ENCODE results near the gene CARS2. TPM values are rescaled to one million over a fixed set of nuclear protein-coding genes. Genes with fewer than 3 reads are reported as not detected.

CARS2 gene
- total and polyA plus RNA-seq, 2 of the 8 experiments (the other 6 are each of a cell fraction or from before 2014, with no cell fraction given), result 47.7 to 55.9 TPM

DNA sequence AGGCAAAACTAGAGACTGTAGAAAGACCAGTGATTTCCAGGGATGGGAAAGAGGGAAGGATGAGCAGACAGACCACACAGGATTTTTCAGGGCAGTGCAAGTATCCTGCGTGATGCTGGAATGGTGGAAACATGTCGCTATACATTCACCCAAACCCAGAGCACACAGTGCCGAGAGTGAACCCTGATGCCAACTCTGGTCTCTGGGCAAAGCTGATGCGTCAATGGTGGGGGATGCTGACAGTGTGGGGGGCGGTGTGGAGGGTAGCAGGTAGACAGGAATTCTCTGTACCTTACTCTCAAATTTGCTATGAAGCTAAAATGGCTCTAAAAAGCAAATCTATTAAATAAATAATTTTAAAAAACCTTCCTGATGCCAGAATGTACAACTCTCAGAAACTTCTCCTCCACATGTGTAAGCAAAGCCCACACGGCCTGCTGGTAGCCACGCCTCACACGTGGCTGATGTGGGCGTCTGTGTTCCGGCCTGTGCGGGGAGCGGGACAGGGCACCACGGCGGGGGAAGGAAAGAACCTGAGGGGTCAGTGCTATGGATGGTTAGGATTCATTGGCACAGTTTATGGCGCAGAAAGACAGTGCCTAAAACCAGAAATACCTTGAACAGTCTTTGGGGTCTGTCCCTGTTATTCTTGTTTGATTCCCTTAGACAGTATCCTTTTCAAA, 23.9 kb downstream of the CARS2 start:
- Histone ChIP-seq H3K23me2 (ENCODE audit: low read depth, low read length) (peaks cover under 1% of the 10 kb centered on the region; the same call in 1 of the 2 replicates), H3K79me1 (ENCODE audit: low read depth, low read length) (no peaks in the 10 kb centered on the region), H2BK120ac (replicated peaks; ENCODE audit: low read depth, low read length) (no peak overlapping the region), H3K14ac (ENCODE audit: insufficient read length) (no peak overlapping the region), H4K20me1 (replicated peaks in 1 of 2; ENCODE audit: control insufficient read depth in 1 of 2, insufficient read depth in 2 of 2, low read length in 2 of 2) (peaks cover 3 to 6% of the 10 kb centered on the region in 2 experiments), H3K36me3 (ENCODE audit: control insufficient read depth in 2 of 4, insufficient read depth in 4 of 4, low read length in 3 of 4) (peaks cover 8 to 35% (median 16%) of the 10 kb centered on the region in 4 experiments; a peak in 5 of 8 replicates), H3K4me3 (ENCODE audit: extremely low read depth in 1 of 4, insufficient read depth in 2 of 4, low read depth in 3 of 4, low read length in 4 of 4) (no peak overlapping the region), H3K27ac (ENCODE audit: low read depth, low read length) (no peak overlapping the region), H2BK12ac (ENCODE audit: low read depth, low read length) (no peak overlapping the region), H3K4ac (replicated peaks; ENCODE audit: insufficient read length, low read depth, low read length) (no peak overlapping the region), H3K56ac (replicated peaks; ENCODE audit: insufficient read length, low read depth, low read length) (no peak overlapping the region), H2AFZ (ENCODE audit: low read length) (no peak overlapping the region), H2BK20ac (ENCODE audit: low read length) (no peak overlapping the region), H4K91ac (replicated peaks; ENCODE audit: insufficient read length, low read length) (no peak overlapping the region), H3K23ac (ENCODE audit: insufficient read length) (no peak overlapping the region), H4K8ac (ENCODE audit: extremely low read depth, insufficient read depth, low read length) (no peak overlapping the region), H3K18ac (ENCODE audit: extremely low read depth, low read length) (no peak overlapping the region), H3K4me2 (ENCODE audit: insufficient read depth in 1 of 2, low read depth in 2 of 2, low read length in 2 of 2) (no peak overlapping the region), H3K4me1 (replicated peaks in 1 of 4; ENCODE audit: control insufficient read depth in 3 of 4, insufficient read depth in 4 of 4, low read length in 3 of 4) (no peaks in the 10 kb centered on the region), H3K79me2 (ENCODE audit: control insufficient read depth in 1 of 2, insufficient read depth in 2 of 2, low read length in 2 of 2) (no peaks in the 10 kb centered on the region), H4K5ac (ENCODE audit: insufficient read length, low read depth, low read length) (no peak overlapping the region), H3K9me3 (ENCODE audit: insufficient read depth in 2 of 2, low read depth in 1 of 2, low read length in 1 of 2) (no peaks in the 10 kb centered on the region), H3K9ac (replicated peaks in 1 of 4; ENCODE audit: extremely low read depth in 1 of 4, low read depth in 3 of 4, low read length in 3 of 4) (no peak overlapping the region), H3K27me3 (replicated peaks in 1 of 4; ENCODE audit: control insufficient read depth in 3 of 4, extremely low read depth in 1 of 4, insufficient read depth in 3 of 4, low read length in 3 of 4) (no peaks in the 10 kb centered on the region), H2BK15ac (ENCODE audit: low read length) (no peak overlapping the region), H2BK5ac (ENCODE audit: low read depth, low read length) (no peak overlapping the region), H2AK5ac (ENCODE audit: low read depth, low read length) (no peak overlapping the region)
- CTCF ChIA-PET (ENCODE audit: partially characterized antibody), result interaction anchor here (0.5 to 4.1 kb wide), 26 partner anchors 10 to 1811 kb away, joined by 3 to 27 read pairs (median 4); no protein-coding TSS in a partner anchor
- FAIRE-seq (no peak), DNase-seq (ENCODE audit: low read depth in 1 of 2, low spot score in 2 of 2) (no peak)
- POLR2A ChIA-PET (ENCODE audit: partially characterized antibody), result interaction anchor here (0.8 to 1.4 kb wide), 2 partner anchors 37 to 71 kb away, joined by 3 read pairs; no protein-coding TSS in a partner anchor
- WGBS, 2 experiments (ENCODE audit: extremely low coverage in 1 of 2, insufficient coverage in 1 of 2, insufficient read length in 1 of 2, insufficient replicate concordance in 2 of 2, low coverage in 1 of 2, low lambda C conversion rate in 2 of 2, missing lambda C conversion rate in 1 of 2), result 89% methylated on average over 15 of the region's 15 CpGs; no CpG with 5 or more reads in 1 of the 2 experiments
- TF ChIP-seq KDM1A (IDR thresholded peaks at IDR 0.05; ENCODE audit: borderline replicate concordance, low read length) (no peak), BCL11A (IDR thresholded peaks at IDR 0.05; ENCODE audit: low read depth in 2 of 2, low read length in 2 of 2) (no peak), SIN3A (conservative IDR thresholded peaks at IDR 0.05 in 1 of 2, IDR thresholded peaks at IDR 0.05 in 1 of 2; ENCODE audit: low read depth in 1 of 2, low read length in 2 of 2) (no peak), EP300 (IDR thresholded peaks at IDR 0.05; ENCODE audit: borderline replicate concordance in 1 of 2, low read depth in 2 of 2, low read length in 2 of 2) (no peak), FOSL1 (IDR thresholded peaks at IDR 0.05; ENCODE audit: insufficient read depth, low read depth, low read length) (no peak), POLR2AphosphoS5 (IDR thresholded peaks at IDR 0.05; ENCODE audit: low read depth, low read length) (no peak), CBX8 (IDR thresholded peaks at IDR 0.05; ENCODE audit: borderline replicate concordance, low read depth, low read length) (no peak), PHF8 (conservative IDR thresholded peaks at IDR 0.05; ENCODE audit: low read depth, low read length) (no peak), ASH2L (IDR thresholded peaks at IDR 0.05; ENCODE audit: low read length) (no peak)

All from H1 (cell line).